A549 (cell line): ENCODE results near the gene PPP1R7.

Experiments
- CTCF ChIP-seq: fragments of >200 bp; sonication (Bioruptor Twin); formaldehyde crosslinking; IDR thresholded peaks from 3 replicates; pipeline ENCODE4 v1.5.1; 2016
- EHMT2 ChIP-seq: fragments of 200-600 bp; sonication (generic); IDR thresholded peaks from 2 replicates; pipeline ENCODE4 v1.6.1; 2016; ENCODE audit warnings: antibody characterized with exemption, low read depth, mild to moderate bottlenecking, moderate library complexity
- ESRRA ChIP-seq: fragments of 150-350 bp; IDR thresholded peaks from 2 replicates; pipeline ENCODE4 v1.6.1; 2014; ENCODE audit warnings: mild to moderate bottlenecking, low read length, borderline replicate concordance
- JUN ChIP-seq, 2 experiments: fragments of >200 bp; sonication (Bioruptor Twin); formaldehyde crosslinking; IDR thresholded peaks; 2 replicates in 1 of 2; 3 replicates in 1 of 2; pipeline ENCODE4 v1.6.1; 2016 to 2017
- NPAS2 ChIP-seq: fragments of 250-450 bp; sonication (Bioruptor Pico); IDR thresholded peaks from 2 replicates; pipeline ENCODE4 v1.8.0; 2022; ENCODE audit warnings: mild to moderate bottlenecking, moderate library complexity, borderline replicate concordance
- POLR2A ChIP-seq: IDR thresholded peaks from 2 replicates; pipeline ENCODE4 v1.6.1; 2012; ENCODE audit warnings: mild to moderate bottlenecking, low read length
- POLR2AphosphoS2 ChIP-seq: conservative IDR thresholded peaks from 2 replicates; pipeline ENCODE4 v1.6.1; 2012; ENCODE audit warnings: low read length, improper control_type of control experiment, inconsistent platforms
- TF ChIP-seq, protein P1 (sequence below): fragments of 200-600 bp; sonication (generic); IDR thresholded peaks from 2 replicates; pipeline ENCODE4 v1.6.1; 2016; ENCODE audit warnings: antibody characterized with exemption, mild to moderate bottlenecking, moderate library complexity

- no peak for TF ChIP-seq JUN (IDR thresholded peaks at IDR 0.05)
- TF ChIP-seq POLR2A = no peak
- no peak for TF ChIP-seq EHMT2
- no peak for TF ChIP-seq NPAS2
- no peak for TF ChIP-seq ESRRA
- TF ChIP-seq CTCF = no peak
- TF ChIP-seq POLR2AphosphoS2 = no peak
- TF ChIP-seq, protein P1, sequence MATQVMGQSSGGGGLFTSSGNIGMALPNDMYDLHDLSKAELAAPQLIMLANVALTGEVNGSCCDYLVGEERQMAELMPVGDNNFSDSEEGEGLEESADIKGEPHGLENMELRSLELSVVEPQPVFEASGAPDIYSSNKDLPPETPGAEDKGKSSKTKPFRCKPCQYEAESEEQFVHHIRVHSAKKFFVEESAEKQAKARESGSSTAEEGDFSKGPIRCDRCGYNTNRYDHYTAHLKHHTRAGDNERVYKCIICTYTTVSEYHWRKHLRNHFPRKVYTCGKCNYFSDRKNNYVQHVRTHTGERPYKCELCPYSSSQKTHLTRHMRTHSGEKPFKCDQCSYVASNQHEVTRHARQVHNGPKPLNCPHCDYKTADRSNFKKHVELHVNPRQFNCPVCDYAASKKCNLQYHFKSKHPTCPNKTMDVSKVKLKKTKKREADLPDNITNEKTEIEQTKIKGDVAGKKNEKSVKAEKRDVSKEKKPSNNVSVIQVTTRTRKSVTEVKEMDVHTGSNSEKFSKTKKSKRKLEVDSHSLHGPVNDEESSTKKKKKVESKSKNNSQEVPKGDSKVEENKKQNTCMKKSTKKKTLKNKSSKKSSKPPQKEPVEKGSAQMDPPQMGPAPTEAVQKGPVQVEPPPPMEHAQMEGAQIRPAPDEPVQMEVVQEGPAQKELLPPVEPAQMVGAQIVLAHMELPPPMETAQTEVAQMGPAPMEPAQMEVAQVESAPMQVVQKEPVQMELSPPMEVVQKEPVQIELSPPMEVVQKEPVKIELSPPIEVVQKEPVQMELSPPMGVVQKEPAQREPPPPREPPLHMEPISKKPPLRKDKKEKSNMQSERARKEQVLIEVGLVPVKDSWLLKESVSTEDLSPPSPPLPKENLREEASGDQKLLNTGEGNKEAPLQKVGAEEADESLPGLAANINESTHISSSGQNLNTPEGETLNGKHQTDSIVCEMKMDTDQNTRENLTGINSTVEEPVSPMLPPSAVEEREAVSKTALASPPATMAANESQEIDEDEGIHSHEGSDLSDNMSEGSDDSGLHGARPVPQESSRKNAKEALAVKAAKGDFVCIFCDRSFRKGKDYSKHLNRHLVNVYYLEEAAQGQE = no peak
Measured at GRCh38 chr2:241108271-241109209, 41.7 kb upstream of the PPP1R7 start.
